ENCODE data around the gene ARHGAP32. TPM values are rescaled to one million over a fixed set of nuclear protein-coding genes. Genes with fewer than 3 reads are reported as not detected.

The ARHGAP32 gene
- total and polyA plus RNA-seq, 2 donors (not counting 1 experiment from before 2014, with no cell fraction given), result 4.0 to 9.6 TPM

- Histone ChIP-seq H3K4me3 (replicated peaks in 1 of 4; ENCODE audit: control extremely low read depth in 1 of 4, insufficient read depth in 1 of 4, low read depth in 3 of 4, low read length in 4 of 4) (no peak overlapping the region), H3K9ac (ENCODE audit: insufficient read depth, low read length) (no peak overlapping the region), H4K20me1 (ENCODE audit: control insufficient read depth, extremely low read depth, insufficient read depth, low read length) (no peaks in the 10 kb centered on the region), H3K9me3 (ENCODE audit: control insufficient read depth, insufficient read depth, low read depth, low read length) (no peaks in the 10 kb centered on the region), H2AFZ (ENCODE audit: low read length) (no peak overlapping the region), H3K27ac (ENCODE audit: insufficient read depth, low read length) (no peak overlapping the region), H3K79me2 (ENCODE audit: control insufficient read depth, insufficient read depth, low read length) (no peaks in the 10 kb centered on the region), H3K4me2 (ENCODE audit: extremely low read depth, insufficient read depth, low read length) (no peak overlapping the region), H3K4me1 (ENCODE audit: control insufficient read depth, extremely low read depth, insufficient read depth, low read length) (no peaks in the 10 kb centered on the region), H3K27me3 (ENCODE audit: control insufficient read depth, insufficient read depth, low read length) (no peaks in the 10 kb centered on the region), H3K36me3 (ENCODE audit: control insufficient read depth, insufficient read depth, low read length) (no peaks in the 10 kb centered on the region)
- TF ChIP-seq, protein P1, sequence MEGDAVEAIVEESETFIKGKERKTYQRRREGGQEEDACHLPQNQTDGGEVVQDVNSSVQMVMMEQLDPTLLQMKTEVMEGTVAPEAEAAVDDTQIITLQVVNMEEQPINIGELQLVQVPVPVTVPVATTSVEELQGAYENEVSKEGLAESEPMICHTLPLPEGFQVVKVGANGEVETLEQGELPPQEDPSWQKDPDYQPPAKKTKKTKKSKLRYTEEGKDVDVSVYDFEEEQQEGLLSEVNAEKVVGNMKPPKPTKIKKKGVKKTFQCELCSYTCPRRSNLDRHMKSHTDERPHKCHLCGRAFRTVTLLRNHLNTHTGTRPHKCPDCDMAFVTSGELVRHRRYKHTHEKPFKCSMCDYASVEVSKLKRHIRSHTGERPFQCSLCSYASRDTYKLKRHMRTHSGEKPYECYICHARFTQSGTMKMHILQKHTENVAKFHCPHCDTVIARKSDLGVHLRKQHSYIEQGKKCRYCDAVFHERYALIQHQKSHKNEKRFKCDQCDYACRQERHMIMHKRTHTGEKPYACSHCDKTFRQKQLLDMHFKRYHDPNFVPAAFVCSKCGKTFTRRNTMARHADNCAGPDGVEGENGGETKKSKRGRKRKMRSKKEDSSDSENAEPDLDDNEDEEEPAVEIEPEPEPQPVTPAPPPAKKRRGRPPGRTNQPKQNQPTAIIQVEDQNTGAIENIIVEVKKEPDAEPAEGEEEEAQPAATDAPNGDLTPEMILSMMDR (conservative IDR thresholded peaks at IDR 0.05 in 1 of 2, IDR thresholded peaks at IDR 0.05 in 1 of 2; ENCODE audit: low read depth in 1 of 2, low read length in 2 of 2), result no peak
- TF ChIP-seq EZH2 (IDR thresholded peaks at IDR 0.05; ENCODE audit: low read length, missing control alignments), result no peak
- DNase-seq (ENCODE audit: low read depth in 2 of 2), result no peak
These were observed 36.4 kb downstream of the ARHGAP32 start for GRCh38 chr11:129155745-129156144.

- Histone ChIP-seq H4K20me1 (ENCODE audit: control insufficient read depth, extremely low read depth, insufficient read depth, low read length) (no peaks in the 10 kb centered on the region), H3K27me3 (ENCODE audit: control insufficient read depth, insufficient read depth, low read length) (no peaks in the 10 kb centered on the region), H3K27ac (ENCODE audit: insufficient read depth, low read length) (no peak overlapping the region), H3K9me3 (ENCODE audit: control insufficient read depth, insufficient read depth, low read depth, low read length) (no peaks in the 10 kb centered on the region), H3K9ac (ENCODE audit: insufficient read depth, low read length) (no peak overlapping the region), H3K4me3 (replicated peaks in 1 of 4; ENCODE audit: control extremely low read depth in 1 of 4, insufficient read depth in 1 of 4, low read depth in 3 of 4, low read length in 4 of 4) (no peak overlapping the region), H3K4me2 (ENCODE audit: extremely low read depth, insufficient read depth, low read length) (no peak overlapping the region), H3K79me2 (ENCODE audit: control insufficient read depth, insufficient read depth, low read length) (no peaks in the 10 kb centered on the region), H3K36me3 (ENCODE audit: control insufficient read depth, insufficient read depth, low read length) (no peaks in the 10 kb centered on the region), H3K4me1 (ENCODE audit: control insufficient read depth, extremely low read depth, insufficient read depth, low read length) (no peaks in the 10 kb centered on the region), H2AFZ (ENCODE audit: low read length) (no peak overlapping the region)
- TF ChIP-seq EZH2 (IDR thresholded peaks at IDR 0.05; ENCODE audit: low read length, missing control alignments), result no peak
- TF ChIP-seq, protein P1 (conservative IDR thresholded peaks at IDR 0.05 in 1 of 2, IDR thresholded peaks at IDR 0.05 in 1 of 2; ENCODE audit: low read depth in 1 of 2, low read length in 2 of 2), result no peak
- no peak for DNase-seq (ENCODE audit: low read depth in 2 of 2)
These were observed 43.6 kb downstream of the ARHGAP32 start for GRCh38 chr11:129148487-129148886.

DNA sequence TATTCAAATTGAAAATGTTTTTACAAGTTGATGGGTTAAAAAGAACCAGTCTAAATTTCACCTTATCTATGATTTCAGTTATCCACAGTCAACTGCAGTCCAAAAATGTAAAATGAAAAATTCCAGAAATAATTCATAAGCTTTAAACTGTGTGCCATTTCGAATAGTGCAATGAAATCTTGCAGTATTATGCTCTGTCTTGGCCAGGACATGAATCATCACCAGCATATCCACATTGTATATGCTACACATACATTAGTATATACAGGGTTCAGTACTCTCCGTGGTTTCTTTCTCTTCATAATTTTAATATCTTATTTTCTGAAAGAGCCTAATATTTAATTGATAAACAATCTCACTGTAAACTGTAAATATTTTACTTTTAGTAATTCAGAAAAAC lies 45.9 kb downstream of the ARHGAP32 start:
- Histone ChIP-seq H3K9me3 (ENCODE audit: control insufficient read depth, insufficient read depth, low read depth, low read length) (no peaks in the 10 kb centered on the region), H4K20me1 (ENCODE audit: control insufficient read depth, extremely low read depth, insufficient read depth, low read length) (no peaks in the 10 kb centered on the region), H3K36me3 (ENCODE audit: control insufficient read depth, insufficient read depth, low read length) (no peaks in the 10 kb centered on the region), H3K4me3 (replicated peaks in 1 of 4; ENCODE audit: control extremely low read depth in 1 of 4, insufficient read depth in 1 of 4, low read depth in 3 of 4, low read length in 4 of 4) (no peak overlapping the region), H3K79me2 (ENCODE audit: control insufficient read depth, insufficient read depth, low read length) (no peaks in the 10 kb centered on the region), H3K9ac (ENCODE audit: insufficient read depth, low read length) (no peak overlapping the region), H3K4me2 (ENCODE audit: extremely low read depth, insufficient read depth, low read length) (no peak overlapping the region), H2AFZ (ENCODE audit: low read length) (no peak overlapping the region), H3K27ac (ENCODE audit: insufficient read depth, low read length) (no peak overlapping the region), H3K27me3 (ENCODE audit: control insufficient read depth, insufficient read depth, low read length) (no peaks in the 10 kb centered on the region), H3K4me1 (ENCODE audit: control insufficient read depth, extremely low read depth, insufficient read depth, low read length) (no peaks in the 10 kb centered on the region)
- TF ChIP-seq, protein P1 (conservative IDR thresholded peaks at IDR 0.05 in 1 of 2, IDR thresholded peaks at IDR 0.05 in 1 of 2; ENCODE audit: low read depth in 1 of 2, low read length in 2 of 2), result no peak
- no peak for TF ChIP-seq EZH2 (IDR thresholded peaks at IDR 0.05; ENCODE audit: low read length, missing control alignments)
- DNase-seq (ENCODE audit: low read depth in 2 of 2), result peak; percentile 32 to 73

All from fibroblast of lung (primary cell).